ENCODE results near the gene ADGRF4. TPM values are rescaled to one million over a fixed set of nuclear protein-coding genes. Genes with fewer than 3 reads are reported as not detected.

Gene ADGRF4
- total and polyA plus RNA-seq, 9 of the 15 experiments (the other 6 are each of a cell fraction or from before 2014, with no cell fraction given) = not detected

DNA sequence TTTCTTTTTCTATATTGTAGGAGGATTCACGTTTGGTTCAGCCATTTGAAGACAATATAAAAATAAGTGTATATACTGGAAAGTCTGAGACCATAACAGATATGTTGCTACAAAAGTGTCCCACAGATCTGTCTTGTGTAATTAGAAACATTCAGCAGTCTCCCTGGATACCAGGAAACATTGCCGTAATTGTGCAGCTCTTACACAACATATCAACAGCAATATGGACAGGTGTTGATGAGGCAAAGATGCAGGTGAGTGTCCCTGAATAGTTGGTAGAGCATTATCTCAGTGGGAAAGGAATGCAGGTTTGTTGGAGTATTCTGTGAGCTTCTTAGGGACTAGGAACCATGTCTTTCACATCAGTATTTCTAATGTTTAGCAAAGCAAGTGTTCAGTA, 18.3 kb upstream of the ADGRF4 start:
- Histone ChIP-seq H3K4me2 (ENCODE audit: insufficient read depth, low read length) (no peak overlapping the region), H3K9ac (ENCODE audit: insufficient read depth in 1 of 2, low read depth in 2 of 2, low read length in 2 of 2) (no peak overlapping the region), H3K27me3 (ENCODE audit: control insufficient read depth in 2 of 2, insufficient read depth in 2 of 2, low read length in 2 of 2) (peaks cover 0 to 11% of the 10 kb centered on the region in 2 experiments; a peak in 1 of 5 replicates), H3K79me2 (ENCODE audit: control insufficient read depth, insufficient read depth, low read length) (no peaks in the 10 kb centered on the region), H3K9me3 (replicated peaks; ENCODE audit: control insufficient read depth, insufficient read depth, low read depth, low read length) (no peaks in the 10 kb centered on the region), H3K4me1 (replicated peaks in 1 of 2; ENCODE audit: control insufficient read depth in 2 of 2, insufficient read depth in 2 of 2, low read length in 2 of 2) (no peaks in the 10 kb centered on the region), H4K20me1 (replicated peaks; ENCODE audit: control insufficient read depth, insufficient read depth, low read length) (no peaks in the 10 kb centered on the region), H2AFZ (ENCODE audit: low read depth, low read length) (no peak overlapping the region), H3K36me3 (ENCODE audit: control insufficient read depth, insufficient read depth, low read length) (no peaks in the 10 kb centered on the region), H3K4me3 (no peak overlapping the region), H3K9me1 (ENCODE audit: control insufficient read depth, insufficient read depth, low read length) (no peaks in the 10 kb centered on the region), H3K27ac (ENCODE audit: extremely low read depth, low read depth, low read length) (no peak overlapping the region)
- DNase-seq (ENCODE audit: extremely low read depth in 1 of 4, low spot score in 3 of 4) = no peak
- ChIA-PET CTCF (ENCODE audit: low intra/inter-chr PET ratio) (no interaction called here), POLR2A (no interaction called here)
- TF ChIP-seq NR2C2 (CRISPR knock-in tag; IDR thresholded peaks at IDR 0.05) (no peak), NR2C2 (tag; IDR thresholded peaks at IDR 0.05) (no peak), KHSRP (IDR thresholded peaks at IDR 0.05) (no peak), COPS2 (conservative IDR thresholded peaks at IDR 0.05) (no peak), ZNF408 (CRISPR knock-in tag; IDR thresholded peaks at IDR 0.05; ENCODE audit: low read depth) (no peak), ZHX1 (conservative IDR thresholded peaks at IDR 0.05; ENCODE audit: low read length) (no peak), RAD51 (IDR thresholded peaks at IDR 0.05; ENCODE audit: borderline replicate concordance, low read depth) (no peak), ZNF197 (CRISPR knock-in tag; IDR thresholded peaks at IDR 0.05; ENCODE audit: low read depth) (no peak), ZNF778 (CRISPR knock-in tag; IDR thresholded peaks at IDR 0.05) (no peak), TSC22D4 (tag; IDR thresholded peaks at IDR 0.05) (no peak), ZC3H11A (IDR thresholded peaks at IDR 0.05; ENCODE audit: low read depth, low read length) (no peak), HES1 (IDR thresholded peaks at IDR 0.05; ENCODE audit: low read depth) (no peak), XRCC5 (IDR thresholded peaks at IDR 0.05; ENCODE audit: low read depth, low read length) (no peak), ZNF274 (IDR thresholded peaks at IDR 0.05; ENCODE audit: borderline replicate concordance, low read depth, low read length) (no peak), ZNF644 (tag; IDR thresholded peaks at IDR 0.05; ENCODE audit: low read depth) (no peak)
- 0% methylated on average over 2 of the region's 2 CpGs for WGBS (ENCODE audit: insufficient coverage, low coverage, missing lambda C conversion rate)
- intact Hi-C loops (cut with micrococcal nuclease) (no loop called here), in situ Hi-C loops (cut with MboI) (no loop called here)
- no TSS peak for BruUV-seq (replicated peaks)
- no peak for FAIRE-seq
- ATAC-seq = no peak

Data from K562 (cell line).